Tibial artery (tissue), 4 donors: ENCODE measurements around the gene MDH1B.

Experiments
- DNase-seq, 2 donors: peaks; one replicate each; pipeline ENCODE4 v3.0.0-alpha.2; 2019
- H3K27ac ChIP-seq, 2 donors: fragments of 200-600 bp; sonication (generic) in 1 of 2; 1 replicate in 1 of 2; 2 replicates in 1 of 2; pipeline ENCODE4 v1.5.1; 2018 to 2019; ENCODE audit warnings: mild to moderate bottlenecking in 1 of 2
- H3K27me3 ChIP-seq, 2 donors: fragments of 200-600 bp; sonication (generic) in 1 of 2; one replicate each; pipeline versions ENCODE4 v1.5.1 to v1.6.0; 2016 to 2019
- H3K36me3 ChIP-seq, 3 donors: fragments of 200-600 bp; sonication (generic) in 2 of 3; one replicate each; pipeline ENCODE4 v1.5.1; 2016 to 2019; ENCODE audit warnings: mild to moderate bottlenecking in 2 of 3
- H3K4me1 ChIP-seq, 4 donors: fragments of 200-600 bp; sonication (generic) in 2 of 4; 1 replicate in 3 of 4; 2 replicates in 1 of 4; pipeline ENCODE4 v1.5.1; 2016 to 2019
- H3K4me3 ChIP-seq, 2 donors: fragments of 200-600 bp; sonication (generic) in 1 of 2; 1 replicate in 1 of 2; 2 replicates in 1 of 2; pipeline ENCODE4 v1.5.1; 2018 to 2019; ENCODE audit warnings: mild to moderate bottlenecking in 2 of 2
- H3K9me3 ChIP-seq, 3 donors: fragments of 200-600 bp; sonication (generic) in 1 of 3; one replicate each; pipeline ENCODE4 v1.5.1; 2016 to 2019
- intact Hi-C: fragments of 100-400 bp; cut with DNase I; formaldehyde crosslinking; loops from one replicate; pipeline ENCODE4 v1.15.0; 2023; ENCODE audit warnings: low total_unique reads
- TF ChIP-seq, protein P1 (sequence below), 2 experiments: fragments of 200-600 bp in 1 of 2; fragments of 450-650 bp in 1 of 2; IDR thresholded peaks; one replicate each; pipeline ENCODE4 v1.5.1; 2017 to 2019; ENCODE audit warnings: antibody characterized with exemption in 2 of 2, mild to moderate bottlenecking in 1 of 2, moderate library complexity in 1 of 2

Gene MDH1B

GRCh38 chr2:206797376-206797775 is 32.2 kb upstream of the MDH1B start:
- no peaks in the 10 kb centered on the region for H3K9me3 ChIP-seq
- H3K4me3 ChIP-seq, result no peak overlapping the region
- H3K27ac ChIP-seq, result no peak overlapping the region
- intact Hi-C loops, result no loop called here
- H3K36me3 ChIP-seq, result peaks cover 12 to 35% (median 19%) of the 10 kb centered on the region in 3 donors
- no peaks in the 10 kb centered on the region for H3K27me3 ChIP-seq
- TF ChIP-seq, protein P1, sequence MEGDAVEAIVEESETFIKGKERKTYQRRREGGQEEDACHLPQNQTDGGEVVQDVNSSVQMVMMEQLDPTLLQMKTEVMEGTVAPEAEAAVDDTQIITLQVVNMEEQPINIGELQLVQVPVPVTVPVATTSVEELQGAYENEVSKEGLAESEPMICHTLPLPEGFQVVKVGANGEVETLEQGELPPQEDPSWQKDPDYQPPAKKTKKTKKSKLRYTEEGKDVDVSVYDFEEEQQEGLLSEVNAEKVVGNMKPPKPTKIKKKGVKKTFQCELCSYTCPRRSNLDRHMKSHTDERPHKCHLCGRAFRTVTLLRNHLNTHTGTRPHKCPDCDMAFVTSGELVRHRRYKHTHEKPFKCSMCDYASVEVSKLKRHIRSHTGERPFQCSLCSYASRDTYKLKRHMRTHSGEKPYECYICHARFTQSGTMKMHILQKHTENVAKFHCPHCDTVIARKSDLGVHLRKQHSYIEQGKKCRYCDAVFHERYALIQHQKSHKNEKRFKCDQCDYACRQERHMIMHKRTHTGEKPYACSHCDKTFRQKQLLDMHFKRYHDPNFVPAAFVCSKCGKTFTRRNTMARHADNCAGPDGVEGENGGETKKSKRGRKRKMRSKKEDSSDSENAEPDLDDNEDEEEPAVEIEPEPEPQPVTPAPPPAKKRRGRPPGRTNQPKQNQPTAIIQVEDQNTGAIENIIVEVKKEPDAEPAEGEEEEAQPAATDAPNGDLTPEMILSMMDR (IDR thresholded peaks at IDR 0.05), result no peak
- peaks cover 0 to 9% (median 5%) of the 10 kb centered on the region in 4 donors for H3K4me1 ChIP-seq
- no peak for DNase-seq

- H3K4me1 ChIP-seq, result no peaks in the 10 kb centered on the region
- intact Hi-C loops, result no loop called here
- no peak overlapping the region for H3K27ac ChIP-seq
- TF ChIP-seq, protein P1 (IDR thresholded peaks at IDR 0.05), result no peak
- H3K9me3 ChIP-seq, result no peaks in the 10 kb centered on the region
- peaks cover 49 to 80% (median 66%) of the 10 kb centered on the region in 3 donors for H3K36me3 ChIP-seq
- H3K4me3 ChIP-seq, result no peak overlapping the region
- no peaks in the 10 kb centered on the region for H3K27me3 ChIP-seq
- no peak for DNase-seq
These were observed 27.5 kb upstream of the MDH1B start for GRCh38 chr2:206792645-206793044.

DNA sequence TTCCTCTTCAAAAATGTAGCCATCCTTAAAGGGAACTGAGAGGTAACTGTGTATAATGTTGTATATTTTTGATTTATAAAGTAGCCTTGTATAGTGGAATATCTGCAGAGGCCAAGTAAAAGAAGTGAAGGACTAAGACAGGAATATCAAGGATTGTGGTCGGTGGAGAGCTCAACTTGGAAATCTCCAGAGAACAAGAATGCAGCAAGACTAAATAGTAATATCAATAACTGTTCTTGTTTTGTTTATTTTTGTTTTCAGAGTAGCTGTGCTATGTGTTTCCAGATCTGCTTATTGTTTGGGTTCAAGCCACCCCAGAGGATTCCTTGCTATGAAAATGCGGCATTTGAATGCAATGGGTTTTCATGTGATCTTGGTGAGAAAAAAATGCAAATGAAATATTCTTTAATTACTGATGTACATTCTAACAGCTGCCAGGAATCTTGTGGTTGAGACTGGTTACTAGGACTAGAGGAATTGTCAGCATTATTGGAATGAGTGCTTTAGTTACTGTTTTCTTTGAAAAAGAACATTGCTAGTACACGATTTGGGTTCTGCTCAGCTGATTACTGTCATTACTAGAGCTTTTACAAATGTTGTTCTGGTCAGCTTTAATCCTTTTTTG is 25.3 kb upstream of the MDH1B start:
- Histone ChIP-seq H3K9me3 (no peaks in the 10 kb centered on the region), H3K4me1 (no peaks in the 10 kb centered on the region), H3K4me3 (no peak overlapping the region), H3K27me3 (no peaks in the 10 kb centered on the region), H3K27ac (no peak overlapping the region), H3K36me3 (peaks cover 71 to 90% (median 76%) of the 10 kb centered on the region in 3 donors)
- intact Hi-C loops, result no loop called here
- TF ChIP-seq, protein P1 (IDR thresholded peaks at IDR 0.05), result no peak
- DNase-seq, result no peak

DNA sequence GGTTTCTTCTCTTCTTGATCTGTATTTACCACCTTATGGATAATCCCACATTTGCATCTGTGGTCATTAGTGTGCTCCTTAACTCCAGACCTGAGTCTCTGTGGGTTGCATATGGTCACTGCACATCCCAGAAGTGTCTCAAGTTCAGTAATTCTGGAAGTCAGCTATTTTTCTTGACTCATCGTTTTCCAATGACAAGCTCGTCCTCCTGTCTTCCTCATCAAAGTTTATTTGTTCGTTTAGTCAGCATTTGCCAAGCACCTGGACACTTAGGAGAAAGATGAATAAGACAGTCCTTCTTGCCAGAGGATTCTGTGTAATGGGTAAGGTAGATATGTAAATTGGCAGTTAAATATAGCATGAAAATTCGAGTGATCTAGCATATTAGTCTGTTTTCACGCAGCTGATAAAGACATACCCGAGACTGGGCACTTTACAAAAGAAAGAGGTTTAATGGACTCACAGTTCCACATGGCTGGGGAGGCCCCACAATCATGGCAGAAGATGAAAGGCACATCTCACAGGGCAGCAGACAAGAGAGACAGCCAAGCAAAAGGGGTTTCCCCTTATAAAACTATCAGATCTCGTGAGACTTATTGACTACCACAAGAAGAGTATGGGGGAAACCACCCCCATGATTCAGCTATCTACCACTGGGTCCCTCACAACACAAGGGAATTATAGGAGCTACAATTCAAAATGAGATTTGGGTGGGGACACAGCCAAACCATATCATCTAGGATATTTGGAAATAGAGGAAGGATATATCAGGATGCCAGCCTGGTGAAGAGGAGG is 19.6 kb upstream of the MDH1B start:
- Histone ChIP-seq H3K4me1 (no peaks in the 10 kb centered on the region), H3K36me3 (peaks cover 76 to 98% (median 92%) of the 10 kb centered on the region in 3 donors), H3K27ac (no peak overlapping the region), H3K4me3 (no peak overlapping the region), H3K27me3 (no peaks in the 10 kb centered on the region), H3K9me3 (peaks cover 0 to 5% (median 0%) of the 10 kb centered on the region in 3 donors)
- intact Hi-C loops, result no loop called here
- no peak for DNase-seq
- TF ChIP-seq, protein P1 (IDR thresholded peaks at IDR 0.05), result no peak

GRCh38 chr2:206783718-206784117 is 18.6 kb upstream of the MDH1B start:
- intact Hi-C loops, result no loop called here
- no peaks in the 10 kb centered on the region for H3K27me3 ChIP-seq
- peaks cover 0 to 5% (median 0%) of the 10 kb centered on the region in 3 donors for H3K9me3 ChIP-seq
- no peak for DNase-seq
- TF ChIP-seq, protein P1 (IDR thresholded peaks at IDR 0.05), result peak in 1 of 2 experiments; percentile 13
- H3K4me3 ChIP-seq, result no peak overlapping the region
- H3K4me1 ChIP-seq, result no peaks in the 10 kb centered on the region
- no peak overlapping the region for H3K27ac ChIP-seq
- H3K36me3 ChIP-seq, result peaks cover 76 to 94% (median 89%) of the 10 kb centered on the region in 3 donors
